ENCODE results near the gene CSTF2.

CSTF2 gene

GRCh38 chrX:100880368-100880767 lies 60.2 kb downstream of the CSTF2 start:
- ChIA-PET POLR2A (no interaction called here), CTCF (no interaction called here)
- no peak for DNase-seq (ENCODE audit: extremely low spot score)
- TF ChIP-seq PKNOX1 (IDR thresholded peaks at IDR 0.05) (no peak), ELF4 (IDR thresholded peaks at IDR 0.05) (no peak), ZNF384 (IDR thresholded peaks at IDR 0.05) (no peak), L3MBTL2 (conservative IDR thresholded peaks at IDR 0.05) (no peak), LEF1 (IDR thresholded peaks at IDR 0.05; ENCODE audit: borderline replicate concordance) (no peak), HDGF (IDR thresholded peaks at IDR 0.05; ENCODE audit: borderline replicate concordance) (no peak), SUZ12 (IDR thresholded peaks at IDR 0.05) (no peak), TARDBP (IDR thresholded peaks at IDR 0.05) (no peak), CTBP1 (IDR thresholded peaks at IDR 0.05; ENCODE audit: borderline replicate concordance) (no peak), BHLHE40 (IDR thresholded peaks at IDR 0.05; ENCODE audit: borderline replicate concordance) (no peak), FOXK2 (IDR thresholded peaks at IDR 0.05) (no peak), FOXM1 (IDR thresholded peaks at IDR 0.05; ENCODE audit: borderline replicate concordance) (no peak)

- TF ChIP-seq L3MBTL2 (conservative IDR thresholded peaks at IDR 0.05) (no peak), PKNOX1 (IDR thresholded peaks at IDR 0.05) (no peak), SP1 (IDR thresholded peaks at IDR 0.05) (no peak), TARDBP (IDR thresholded peaks at IDR 0.05) (no peak), FOXA1 (IDR thresholded peaks at IDR 0.05) (no peak), CTBP1 (IDR thresholded peaks at IDR 0.05; ENCODE audit: borderline replicate concordance) (no peak), FOXM1 (IDR thresholded peaks at IDR 0.05; ENCODE audit: borderline replicate concordance) (no peak), ZNF384 (IDR thresholded peaks at IDR 0.05) (no peak), NFRKB (IDR thresholded peaks at IDR 0.05) (no peak), ARNT (IDR thresholded peaks at IDR 0.05) (no peak), FOXK2 (IDR thresholded peaks at IDR 0.05) (no peak), HDGF (IDR thresholded peaks at IDR 0.05; ENCODE audit: borderline replicate concordance) (no peak), SUZ12 (IDR thresholded peaks at IDR 0.05) (no peak), ELF4 (IDR thresholded peaks at IDR 0.05) (no peak), LEF1 (IDR thresholded peaks at IDR 0.05; ENCODE audit: borderline replicate concordance) (no peak), BHLHE40 (IDR thresholded peaks at IDR 0.05; ENCODE audit: borderline replicate concordance) (no peak)
- DNase-seq (ENCODE audit: extremely low spot score): no peak
- POLR2A ChIA-PET: no interaction called here
- CTCF ChIA-PET: no interaction called here
These were observed 63.5 kb downstream of the CSTF2 start for GRCh38 chrX:100883654-100884053.

Measured in HEK293T (cell line).